Neuron (in vitro differentiated cells): Measurements from ENCODE around the gene CHFR.
"Not testable (repeated sequence)": the region's sequence is repeated elsewhere in the genome, so short reads cannot be mapped to it uniquely, and the experiment has no call there.

Experiments used
- H2AFZ ChIP-seq: one replicate; pipeline ENCODE4 v1.6.1; 2013; ENCODE audit warnings: low read depth, mild to moderate bottlenecking, inconsistent platforms, low read length, moderate library complexity
- H3K27me3 ChIP-seq: one replicate; pipeline ENCODE4 v1.6.1; 2013; ENCODE audit warnings: low read length; ENCODE audit not compliant: insufficient read depth
- H3K36me3 ChIP-seq: one replicate; pipeline ENCODE4 v1.6.1; 2013; ENCODE audit warnings: low read length; ENCODE audit not compliant: insufficient read depth
- H3K4me1 ChIP-seq: one replicate; pipeline ENCODE4 v1.6.1; 2013; ENCODE audit warnings: low read length; ENCODE audit not compliant: insufficient read depth
- H3K4me3 ChIP-seq: 2 replicates; pipeline ENCODE4 v1.5.1; 2013; ENCODE audit warnings: mild to moderate bottlenecking, low read length, moderate library complexity
- H3K9me3 ChIP-seq: one replicate; pipeline ENCODE4 v1.6.1; 2013; ENCODE audit warnings: low read length

The CHFR gene

GRCh38 chr12:132887513-132888351, at the start of gene CHFR:
Gene CHFR (minus strand): TSS chr12:132887605. CDS start chr12:132887328, 277 bp downstream.
- Histone ChIP-seq H3K4me1 (no peaks in the 10 kb centered on the region), H3K36me3 (peaks cover 17% of the 10 kb centered on the region), H2AFZ (peak within 1 kb of the TSS; percentile 84), H3K4me3 (peak within 1 kb of the TSS; percentile 74), H3K9me3 (peaks cover 11% of the 10 kb centered on the region), H3K27me3 (no peaks in the 10 kb centered on the region)

- H2AFZ ChIP-seq, H3K27me3 ChIP-seq, H3K4me3 ChIP-seq, H3K4me1 ChIP-seq: not testable (repeated sequence)
- peaks cover 36% of the 10 kb centered on the region for H3K36me3 ChIP-seq
- H3K9me3 ChIP-seq, result peaks cover 38% of the 10 kb centered on the region
These were observed 49.5 kb upstream of the CHFR start for GRCh38 chr12:132936921-132937320.

- Histone ChIP-seq H3K4me3 (no peak overlapping the region), H3K4me1 (no peaks in the 10 kb centered on the region), H3K36me3 (peaks cover 36% of the 10 kb centered on the region), H2AFZ (no peak overlapping the region), H3K9me3 (peaks cover 38% of the 10 kb centered on the region), H3K27me3 (no peaks in the 10 kb centered on the region)
These were observed 48.8 kb upstream of the CHFR start for GRCh38 chr12:132936163-132936562.

DNA sequence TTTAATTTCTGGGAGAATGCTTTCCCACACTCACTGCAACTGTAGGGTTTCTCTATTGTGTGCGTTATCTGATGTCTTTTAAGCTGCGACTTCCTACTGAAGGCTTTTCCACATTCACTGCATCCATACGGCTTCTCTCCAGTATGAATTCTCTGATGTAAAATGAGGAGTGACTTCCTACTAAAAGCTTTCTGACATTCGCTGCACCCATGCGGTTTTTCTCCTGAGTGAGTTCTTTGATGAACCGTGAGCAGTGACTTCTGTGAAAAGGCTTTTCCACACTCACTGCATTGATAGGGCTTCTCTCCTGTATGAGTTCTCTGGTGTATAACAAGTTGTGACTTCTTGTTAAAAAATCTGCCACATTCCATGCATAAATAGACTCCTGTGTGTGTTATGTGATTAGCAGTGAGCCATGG, 39.0 kb upstream of the CHFR start:
- no peak overlapping the region for H2AFZ ChIP-seq
- H3K4me1 ChIP-seq, result no peaks in the 10 kb centered on the region
- H3K4me3 ChIP-seq, result no peak overlapping the region
- no peaks in the 10 kb centered on the region for H3K27me3 ChIP-seq
- H3K36me3 ChIP-seq, result peaks cover 46% of the 10 kb centered on the region
- H3K9me3 ChIP-seq, result peaks cover 70% of the 10 kb centered on the region

GRCh38 chr12:132925597-132926414, 38.4 kb upstream of the CHFR start:
- no peak overlapping the region for H3K4me3 ChIP-seq
- no peaks in the 10 kb centered on the region for H3K27me3 ChIP-seq
- H3K36me3 ChIP-seq, result peaks cover 41% of the 10 kb centered on the region
- H3K4me1 ChIP-seq, result no peaks in the 10 kb centered on the region
- peaks cover 70% of the 10 kb centered on the region for H3K9me3 ChIP-seq
- no peak overlapping the region for H2AFZ ChIP-seq

- Histone ChIP-seq H3K36me3 (peaks cover 31% of the 10 kb centered on the region), H3K9me3 (peaks cover 66% of the 10 kb centered on the region), H3K4me3 (no peak overlapping the region), H3K4me1 (no peaks in the 10 kb centered on the region), H3K27me3 (no peaks in the 10 kb centered on the region), H2AFZ (no peak overlapping the region)
These were observed 37.0 kb upstream of the CHFR start for GRCh38 chr12:132924356-132924755.

DNA sequence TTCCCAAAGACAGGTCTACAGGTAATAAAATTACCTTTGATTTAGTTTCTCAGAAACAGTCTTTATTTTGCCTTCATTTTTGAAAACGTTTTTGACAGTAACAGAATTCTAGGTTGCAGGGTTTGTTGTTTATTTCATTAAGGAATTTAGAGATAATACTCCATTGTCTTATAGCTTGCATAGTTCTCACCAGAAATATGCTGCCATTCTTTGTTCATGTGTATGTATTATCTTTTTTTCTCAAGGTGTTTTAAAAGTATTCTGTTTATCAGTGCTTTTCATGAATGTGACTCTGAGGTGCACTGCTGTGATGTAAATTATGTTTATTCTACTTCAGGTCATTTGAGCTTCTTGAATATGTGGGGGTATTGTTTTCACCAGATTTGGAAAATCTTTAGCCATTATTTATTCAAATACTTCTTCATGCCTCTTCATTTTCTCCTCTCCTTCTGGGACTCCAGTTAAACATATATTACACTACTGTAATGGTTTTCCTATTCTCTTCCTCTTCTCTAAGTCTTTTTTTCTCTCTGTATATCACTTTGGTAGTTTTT, 36.0 kb upstream of the CHFR start:
- Histone ChIP-seq H3K4me3 (no peak overlapping the region), H3K36me3 (peaks cover 22% of the 10 kb centered on the region), H3K9me3 (peaks cover 69% of the 10 kb centered on the region)

DNA sequence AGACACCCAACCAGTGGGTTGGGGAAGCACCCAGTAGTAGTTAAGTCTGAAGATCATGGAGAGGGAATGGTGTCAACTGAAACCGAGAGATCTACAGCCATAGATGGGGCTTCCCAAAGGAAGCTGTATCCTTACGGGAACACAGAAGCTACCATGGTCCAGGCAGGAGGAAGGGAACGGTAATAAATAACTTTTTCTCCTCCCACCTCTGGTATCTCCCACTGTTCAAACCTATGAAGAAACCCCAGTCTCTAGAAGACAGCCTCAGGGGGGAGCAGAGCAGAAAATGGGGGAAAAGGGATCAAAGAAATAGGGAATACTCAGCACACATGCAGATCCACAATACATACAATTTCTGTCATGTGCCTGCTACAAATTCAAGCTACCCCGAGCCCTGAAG, 35.3 kb upstream of the CHFR start:
- Histone ChIP-seq H3K4me3 (no peak overlapping the region), H3K27me3 (no peaks in the 10 kb centered on the region), H3K4me1 (no peaks in the 10 kb centered on the region), H2AFZ (no peak overlapping the region), H3K9me3 (peaks cover 68% of the 10 kb centered on the region), H3K36me3 (peaks cover 16% of the 10 kb centered on the region)

More for the DNA sequence above, 36.0 kb upstream of the CHFR start:
- Histone ChIP-seq H2AFZ (no peak overlapping the region), H3K4me1 (no peaks in the 10 kb centered on the region), H3K27me3 (no peaks in the 10 kb centered on the region)

DNA sequence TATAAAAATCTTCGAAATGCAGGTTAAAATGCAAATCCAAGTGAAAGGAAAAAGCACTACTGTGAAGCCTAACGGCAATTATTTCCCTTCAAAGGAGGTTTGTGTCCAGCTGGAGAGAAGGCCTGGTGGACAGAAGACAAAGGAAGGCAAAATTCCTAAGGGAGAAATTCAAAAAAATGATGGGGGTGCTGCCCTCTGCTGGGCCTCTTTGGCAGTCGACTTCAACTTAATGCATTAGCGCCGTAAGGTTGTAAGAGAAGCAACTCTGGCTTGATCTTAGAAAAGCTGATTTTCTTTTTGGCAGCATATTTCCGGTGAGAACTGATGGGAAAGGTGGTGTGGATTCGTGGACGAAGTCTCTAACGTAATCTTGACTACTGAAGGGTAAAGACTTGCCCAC, 34.3 kb upstream of the CHFR start:
- no peak overlapping the region for H3K4me3 ChIP-seq
- H3K27me3 ChIP-seq, result no peaks in the 10 kb centered on the region
- peaks cover 12% of the 10 kb centered on the region for H3K36me3 ChIP-seq
- no peaks in the 10 kb centered on the region for H3K4me1 ChIP-seq
- no peak overlapping the region for H2AFZ ChIP-seq
- H3K9me3 ChIP-seq, result peaks cover 67% of the 10 kb centered on the region

- H2AFZ ChIP-seq, result no peak overlapping the region
- H3K27me3 ChIP-seq, result no peaks in the 10 kb centered on the region
- H3K4me3 ChIP-seq, result no peak overlapping the region
- no peaks in the 10 kb centered on the region for H3K4me1 ChIP-seq
- H3K9me3 ChIP-seq, result peaks cover 54% of the 10 kb centered on the region
- H3K36me3 ChIP-seq, result no peaks in the 10 kb centered on the region
These were observed 31.3 kb upstream of the CHFR start for GRCh38 chr12:132918680-132919079.

- peaks cover 11% of the 10 kb centered on the region for H3K9me3 ChIP-seq
- H3K36me3 ChIP-seq, result no peaks in the 10 kb centered on the region
- no peaks in the 10 kb centered on the region for H3K27me3 ChIP-seq
- no peaks in the 10 kb centered on the region for H3K4me1 ChIP-seq
- H3K4me3 ChIP-seq, result peak overlapping the region; percentile 60
- H2AFZ ChIP-seq, result peak overlapping the region; percentile 97
These were observed 21.6 kb upstream of the CHFR start for GRCh38 chr12:132909030-132909368.

DNA sequence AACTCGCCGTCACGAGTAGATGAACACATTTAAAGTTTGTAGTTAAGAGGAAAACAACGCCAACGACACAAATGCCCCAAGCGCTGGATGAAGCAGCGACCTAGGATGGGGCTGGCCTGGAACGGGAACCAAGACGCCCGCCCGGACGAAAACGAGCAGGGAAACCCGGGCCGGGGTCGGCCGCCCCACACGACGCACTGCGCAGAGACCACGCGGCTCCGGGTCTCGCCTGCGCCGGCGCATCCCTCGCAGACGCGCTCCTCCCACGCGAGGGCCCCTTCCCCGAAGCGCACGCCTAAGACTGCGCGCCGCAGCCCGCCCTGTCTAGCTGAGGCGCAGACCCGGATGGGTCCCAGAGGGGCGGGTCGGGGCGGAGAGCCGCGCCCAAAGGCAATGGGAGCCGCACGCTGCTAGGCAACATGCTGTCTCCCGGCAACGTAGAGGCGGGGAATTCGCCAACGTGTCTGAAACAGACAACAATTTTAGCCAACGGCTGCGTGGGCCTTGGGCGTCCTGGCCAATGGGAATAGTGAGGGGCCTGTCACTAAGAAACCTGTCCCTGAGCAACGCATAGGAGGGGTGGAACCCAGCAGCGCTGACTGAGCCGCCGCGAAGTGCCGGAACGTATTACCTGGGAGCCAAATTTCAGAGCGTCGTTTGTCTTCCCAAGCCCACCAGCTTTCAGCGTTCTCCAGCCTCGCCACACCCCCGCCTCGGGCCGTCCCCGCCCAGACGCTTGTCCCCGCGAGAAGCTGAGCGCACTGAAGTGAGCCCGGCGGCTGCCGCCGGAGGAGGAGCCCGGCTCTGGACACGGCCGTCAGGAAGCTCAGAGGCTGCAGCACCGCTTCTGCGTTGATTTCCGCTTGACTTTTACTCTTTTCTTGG, 21.0 kb upstream of the CHFR start:
- Histone ChIP-seq H2AFZ (peak overlapping the region; percentile 97), H3K4me1 (no peaks in the 10 kb centered on the region), H3K27me3 (no peaks in the 10 kb centered on the region), H3K9me3 (peaks cover 11% of the 10 kb centered on the region), H3K36me3 (no peaks in the 10 kb centered on the region), H3K4me3 (peak overlapping the region; percentile 60)
